Measurements from ENCODE around the gene ADAMTS18. TPM values are rescaled to one million over a fixed set of nuclear protein-coding genes. Genes with fewer than 3 reads are reported as not detected.
A peak's percentile ranks its signal among the peaks of the same experiment; 100 is the strongest.

ADAMTS18 gene
- total and polyA plus RNA-seq, 2 donors (not counting 3 experiments of a cell fraction or from before 2014, with no cell fraction given) = 18.4 to 27.5 TPM

DNA sequence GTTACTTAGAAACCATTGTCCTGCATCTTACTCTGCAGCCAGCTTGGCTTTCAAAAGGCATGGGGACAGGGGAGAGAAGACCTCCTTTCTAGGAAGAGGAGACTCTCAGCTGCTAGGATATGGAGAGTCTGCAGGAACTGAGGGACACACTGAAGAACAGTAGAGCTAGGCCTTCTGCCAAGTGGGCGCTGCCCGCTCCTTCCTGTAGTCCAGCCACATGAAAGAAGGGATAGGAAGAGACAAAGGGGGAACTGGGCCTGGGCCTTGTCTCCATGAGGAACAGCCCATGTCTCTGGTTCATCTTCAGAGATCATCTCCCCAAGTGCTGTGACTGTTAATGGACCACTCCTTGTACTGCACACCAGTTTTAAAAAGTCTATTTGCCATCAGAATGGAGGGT, 157.3 kb downstream of the ADAMTS18 start:
- no peak overlapping the region for H3K27ac ChIP-seq (ENCODE audit: insufficient read depth, low read depth, low read length)
- H3K4me1 ChIP-seq (ENCODE audit: control insufficient read depth, extremely low read depth, insufficient read depth, low read length) = no peaks in the 10 kb centered on the region
- dilution Hi-C loops (cut with MboI; ENCODE audit: extremely low pct_ligation_motif_present, low sequenced_read_pairs) = no loop called here
- H3K79me2 ChIP-seq (ENCODE audit: control insufficient read depth, insufficient read depth, low read length) = no peaks in the 10 kb centered on the region
- intact Hi-C loops (cut with micrococcal nuclease) = no loop called here
- CTCF ChIA-PET = interaction anchor here (1.6 kb wide), 1 partner anchor 28 kb away, joined by 5 read pairs; no protein-coding TSS in a partner anchor
- FAIRE-seq (peak; percentile 37), DNase-seq (ENCODE audit: low read depth, low spot score) (no peak)
- H2AFZ ChIP-seq (ENCODE audit: low read depth, low read length) = no peak overlapping the region
- TF ChIP-seq GATA2 (IDR thresholded peaks at IDR 0.05; ENCODE audit: insufficient read depth, insufficient read length, low read depth, low read length) (no peak), MYC (IDR thresholded peaks at IDR 0.05; ENCODE audit: low read depth, low read length) (no peak), FOS (IDR thresholded peaks at IDR 0.05; ENCODE audit: borderline replicate concordance, insufficient read depth, low read length) (no peak), EZH2 (IDR thresholded peaks at IDR 0.05; ENCODE audit: borderline replicate concordance, low read depth, low read length, severe bottlenecking) (no peak), POLR2A (IDR thresholded peaks at IDR 0.05; ENCODE audit: low read depth, low read length) (no peak), JUN (IDR thresholded peaks at IDR 0.05; ENCODE audit: borderline replicate concordance, insufficient read depth, insufficient read length, low read depth) (no peak), POLR2AphosphoS5 (IDR thresholded peaks at IDR 0.05; ENCODE audit: insufficient read depth, low read depth, low read length) (no peak)
- TF ChIP-seq, protein P1, sequence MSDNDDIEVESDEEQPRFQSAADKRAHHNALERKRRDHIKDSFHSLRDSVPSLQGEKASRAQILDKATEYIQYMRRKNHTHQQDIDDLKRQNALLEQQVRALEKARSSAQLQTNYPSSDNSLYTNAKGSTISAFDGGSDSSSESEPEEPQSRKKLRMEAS (IDR thresholded peaks at IDR 0.05; ENCODE audit: insufficient read depth, insufficient read length) = no peak
- TF ChIP-seq, protein P2, sequence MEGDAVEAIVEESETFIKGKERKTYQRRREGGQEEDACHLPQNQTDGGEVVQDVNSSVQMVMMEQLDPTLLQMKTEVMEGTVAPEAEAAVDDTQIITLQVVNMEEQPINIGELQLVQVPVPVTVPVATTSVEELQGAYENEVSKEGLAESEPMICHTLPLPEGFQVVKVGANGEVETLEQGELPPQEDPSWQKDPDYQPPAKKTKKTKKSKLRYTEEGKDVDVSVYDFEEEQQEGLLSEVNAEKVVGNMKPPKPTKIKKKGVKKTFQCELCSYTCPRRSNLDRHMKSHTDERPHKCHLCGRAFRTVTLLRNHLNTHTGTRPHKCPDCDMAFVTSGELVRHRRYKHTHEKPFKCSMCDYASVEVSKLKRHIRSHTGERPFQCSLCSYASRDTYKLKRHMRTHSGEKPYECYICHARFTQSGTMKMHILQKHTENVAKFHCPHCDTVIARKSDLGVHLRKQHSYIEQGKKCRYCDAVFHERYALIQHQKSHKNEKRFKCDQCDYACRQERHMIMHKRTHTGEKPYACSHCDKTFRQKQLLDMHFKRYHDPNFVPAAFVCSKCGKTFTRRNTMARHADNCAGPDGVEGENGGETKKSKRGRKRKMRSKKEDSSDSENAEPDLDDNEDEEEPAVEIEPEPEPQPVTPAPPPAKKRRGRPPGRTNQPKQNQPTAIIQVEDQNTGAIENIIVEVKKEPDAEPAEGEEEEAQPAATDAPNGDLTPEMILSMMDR (IDR thresholded peaks at IDR 0.05; ENCODE audit: extremely low read depth in 1 of 2, insufficient read depth in 1 of 2, low read depth in 1 of 2, low read length in 2 of 2) = no peak
- H3K4me2 ChIP-seq (ENCODE audit: insufficient read depth, low read length) = no peak overlapping the region
- no peaks in the 10 kb centered on the region for H3K9me3 ChIP-seq (replicated peaks; ENCODE audit: control insufficient read depth, insufficient read depth, low read length)
- no peaks in the 10 kb centered on the region for H3K36me3 ChIP-seq (ENCODE audit: control insufficient read depth in 2 of 2, extremely low read depth in 1 of 2, insufficient read depth in 2 of 2, low read length in 2 of 2)
- H3K9me1 ChIP-seq (replicated peaks; ENCODE audit: control insufficient read depth, extremely low read depth, insufficient read depth, low read length) = no peaks in the 10 kb centered on the region
- H3K9ac ChIP-seq (replicated peaks; ENCODE audit: extremely low read depth, insufficient read depth, low read length) = no peak overlapping the region
- H4K20me1 ChIP-seq (replicated peaks; ENCODE audit: control insufficient read depth, extremely low read depth, insufficient read depth, low read length) = no peaks in the 10 kb centered on the region
- H3K27me3 ChIP-seq (ENCODE audit: control insufficient read depth in 2 of 2, insufficient read depth in 2 of 2, low read length in 2 of 2) = no peaks in the 10 kb centered on the region
- POLR2A ChIA-PET = no interaction called here
- BruUV-seq (replicated peaks) = no TSS peak
- no peak overlapping the region for H3K4me3 ChIP-seq (replicated peaks in 1 of 3; ENCODE audit: insufficient read depth in 1 of 3, low read depth in 1 of 3, low read length in 3 of 3)
